ENCODE measurements around the gene POLR1G. TPM values are rescaled to one million over a fixed set of nuclear protein-coding genes. Genes with fewer than 3 reads are reported as not detected.
A peak's percentile ranks its signal among the peaks of the same experiment; 100 is the strongest.

POLR1G gene, protein sequence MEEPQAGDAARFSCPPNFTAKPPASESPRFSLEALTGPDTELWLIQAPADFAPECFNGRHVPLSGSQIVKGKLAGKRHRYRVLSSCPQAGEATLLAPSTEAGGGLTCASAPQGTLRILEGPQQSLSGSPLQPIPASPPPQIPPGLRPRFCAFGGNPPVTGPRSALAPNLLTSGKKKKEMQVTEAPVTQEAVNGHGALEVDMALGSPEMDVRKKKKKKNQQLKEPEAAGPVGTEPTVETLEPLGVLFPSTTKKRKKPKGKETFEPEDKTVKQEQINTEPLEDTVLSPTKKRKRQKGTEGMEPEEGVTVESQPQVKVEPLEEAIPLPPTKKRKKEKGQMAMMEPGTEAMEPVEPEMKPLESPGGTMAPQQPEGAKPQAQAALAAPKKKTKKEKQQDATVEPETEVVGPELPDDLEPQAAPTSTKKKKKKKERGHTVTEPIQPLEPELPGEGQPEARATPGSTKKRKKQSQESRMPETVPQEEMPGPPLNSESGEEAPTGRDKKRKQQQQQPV
- 6.6 and 10.5 TPM in 2 replicates for total RNA-seq (2014; rRNA removed; shearing (Covaris generic); ENCODE audit: low replicate concordance)

DNA sequence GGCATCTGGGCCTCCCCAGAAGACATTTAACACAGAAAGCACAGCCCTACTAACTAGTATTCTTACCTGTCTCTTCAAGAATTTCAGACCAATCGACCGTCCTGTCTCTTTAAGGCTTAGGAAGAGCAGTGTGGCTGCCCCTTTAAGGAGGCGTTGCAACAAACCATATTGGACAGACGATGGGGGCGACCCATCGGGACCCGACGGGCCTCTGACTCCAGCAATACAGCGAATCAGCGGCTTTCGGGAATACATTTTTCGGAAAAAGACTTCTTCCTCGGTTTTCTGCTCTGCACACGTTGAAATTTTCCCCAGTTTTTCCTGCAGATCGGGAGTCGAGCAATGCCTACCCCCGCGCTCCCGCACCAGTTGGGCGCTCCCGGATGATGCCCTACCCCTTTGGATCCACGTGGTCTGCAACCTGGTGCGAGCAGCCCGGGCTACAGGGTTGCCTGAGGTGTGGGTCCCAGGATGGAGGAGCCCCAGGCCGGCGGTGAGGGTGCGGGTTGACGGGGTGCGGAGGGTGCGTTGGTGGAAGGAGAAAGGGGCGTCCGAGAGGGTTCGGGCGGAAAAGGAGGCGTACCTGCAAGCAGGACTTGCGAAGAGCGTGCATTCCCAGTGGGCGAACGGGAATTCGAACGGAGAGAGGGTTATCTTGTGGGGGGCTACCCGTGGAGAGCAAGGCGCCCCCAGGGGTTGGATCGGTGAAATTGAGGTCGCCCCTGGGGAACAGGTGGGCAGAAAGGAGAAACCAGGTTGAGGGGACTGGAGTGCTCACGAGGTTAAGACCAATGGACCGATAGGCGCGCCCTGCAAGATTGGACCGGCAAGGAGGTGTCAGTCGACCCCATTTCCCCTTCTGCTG lies at the start of gene POLR1G:
Gene POLR1G (plus strand): TSS at position 419 of the 865 bp plus-strand sequence. CDS start 53 bp downstream, at position 472.
- H3K36me3 ChIP-seq (ENCODE audit: insufficient read depth, low read length), result 0 out of 2 replicates have a peak, but pooled peaks cover 2% of the 10 kb centered on the region
- H2AFZ ChIP-seq (ENCODE audit: low read length), result peak within 1 kb of the TSS; percentile 69
- peaks cover 39% of the 10 kb centered on the region for H3K4me1 ChIP-seq (ENCODE audit: low read length)
- H3K27ac ChIP-seq (ENCODE audit: low read length), result peak within 1 kb of the TSS; percentile 64
- DNase-seq, result peak; percentile 94
- H3K27me3 ChIP-seq (ENCODE audit: low read length), result no peaks in the 10 kb centered on the region
- peaks cover 21% of the 10 kb centered on the region for H3K79me2 ChIP-seq (ENCODE audit: low read length)
- H3K4me3 ChIP-seq (ENCODE audit: low read length), result peak within 1 kb of the TSS; percentile 84
- H3K4me2 ChIP-seq (ENCODE audit: low read depth, low read length, poor library complexity, severe bottlenecking), result peak within 1 kb of the TSS; percentile 97
- H4K20me1 ChIP-seq (ENCODE audit: insufficient read depth, low read depth, low read length), result no peaks in the 10 kb centered on the region
- peak within 1 kb of the TSS; percentile 82 for H3K9ac ChIP-seq (ENCODE audit: low read length)
- no peaks in the 10 kb centered on the region for H3K9me3 ChIP-seq (ENCODE audit: low read length)
- no peaks in the 10 kb centered on the region for H3K9me2 ChIP-seq (replicated peaks; ENCODE audit: insufficient read depth, low read length)

DNA sequence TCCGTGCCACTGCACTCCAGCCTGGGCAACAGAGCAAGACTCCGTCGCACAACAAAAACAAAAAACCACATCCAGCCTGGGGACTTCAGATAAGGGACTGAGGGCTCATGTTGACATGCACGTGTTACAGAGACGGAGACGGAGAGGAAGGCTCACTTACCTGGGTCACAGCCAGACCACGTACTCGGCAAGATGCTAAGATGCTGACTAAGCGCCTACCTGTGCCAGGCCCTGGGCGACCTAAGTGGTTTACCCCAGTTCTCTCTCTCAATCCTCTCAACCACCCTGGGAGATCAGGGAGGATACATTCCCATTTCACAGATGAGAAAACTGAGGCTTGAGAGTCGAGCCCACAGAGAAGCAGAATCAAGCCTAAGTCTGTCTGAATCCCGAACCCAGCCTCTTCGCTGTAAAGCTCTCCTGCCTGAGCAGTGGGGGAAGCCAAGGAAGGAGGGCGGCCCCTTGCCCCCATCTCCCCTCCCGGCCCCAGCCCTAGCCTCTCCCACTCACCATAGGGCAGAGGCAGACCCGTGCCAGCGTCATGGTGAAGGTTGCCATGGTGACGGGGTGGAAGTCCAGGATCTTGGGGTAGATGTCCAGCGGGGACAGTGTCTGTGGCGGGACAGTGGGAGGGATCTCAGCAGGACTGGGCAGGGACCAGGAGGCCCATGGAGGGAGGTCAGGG lies 49.5 kb upstream of the POLR1G start:
- Histone ChIP-seq H3K4me2 (ENCODE audit: low read depth, low read length, poor library complexity, severe bottlenecking) (no peak overlapping the region), H3K79me2 (ENCODE audit: low read length) (no peaks in the 10 kb centered on the region), H3K9me3 (ENCODE audit: low read length) (no peaks in the 10 kb centered on the region), H2AFZ (ENCODE audit: low read length) (no peak overlapping the region), H3K4me1 (ENCODE audit: low read length) (no peaks in the 10 kb centered on the region), H3K9me2 (replicated peaks; ENCODE audit: insufficient read depth, low read length) (no peaks in the 10 kb centered on the region), H3K27ac (ENCODE audit: low read length) (no peak overlapping the region), H3K36me3 (ENCODE audit: insufficient read depth, low read length) (peaks cover 5% of the 10 kb centered on the region; the same call in 1 of the 2 replicates), H4K20me1 (ENCODE audit: insufficient read depth, low read depth, low read length) (no peaks in the 10 kb centered on the region), H3K4me3 (ENCODE audit: low read length) (no peak overlapping the region), H3K9ac (ENCODE audit: low read length) (no peak overlapping the region), H3K27me3 (ENCODE audit: low read length) (no peaks in the 10 kb centered on the region)
- DNase-seq, result no peak

DNA sequence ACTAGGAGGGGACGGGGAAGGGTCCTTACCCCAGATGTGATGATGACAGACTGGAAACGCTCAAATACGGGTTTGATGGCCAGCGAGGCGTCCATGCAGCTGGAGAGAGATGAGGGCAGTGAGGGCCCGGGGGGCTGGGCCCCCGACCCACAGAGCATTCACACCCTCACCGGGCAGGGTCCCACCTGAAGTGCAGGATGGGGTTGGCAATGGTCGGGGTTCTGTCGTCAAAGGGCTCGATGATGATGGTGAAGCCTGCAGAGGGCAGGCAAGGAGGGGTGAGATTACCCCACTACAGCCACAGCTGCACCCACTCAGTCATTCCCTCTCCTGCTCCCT lies 49.0 kb upstream of the POLR1G start:
- DNase-seq, result no peak
- H2AFZ ChIP-seq (ENCODE audit: low read length), result no peak overlapping the region
- H4K20me1 ChIP-seq (ENCODE audit: insufficient read depth, low read depth, low read length), result no peaks in the 10 kb centered on the region
- no peak overlapping the region for H3K4me3 ChIP-seq (ENCODE audit: low read length)
- no peaks in the 10 kb centered on the region for H3K9me3 ChIP-seq (ENCODE audit: low read length)
- no peak overlapping the region for H3K9ac ChIP-seq (ENCODE audit: low read length)
- H3K79me2 ChIP-seq (ENCODE audit: low read length), result no peaks in the 10 kb centered on the region
- no peak overlapping the region for H3K4me2 ChIP-seq (ENCODE audit: low read depth, low read length, poor library complexity, severe bottlenecking)
- no peaks in the 10 kb centered on the region for H3K9me2 ChIP-seq (replicated peaks; ENCODE audit: insufficient read depth, low read length)
- H3K27ac ChIP-seq (ENCODE audit: low read length), result no peak overlapping the region
- H3K36me3 ChIP-seq (ENCODE audit: insufficient read depth, low read length), result peaks cover 5% of the 10 kb centered on the region; the same call in 1 of the 2 replicates
- H3K4me1 ChIP-seq (ENCODE audit: low read length), result no peaks in the 10 kb centered on the region
- no peaks in the 10 kb centered on the region for H3K27me3 ChIP-seq (ENCODE audit: low read length)

DNA sequence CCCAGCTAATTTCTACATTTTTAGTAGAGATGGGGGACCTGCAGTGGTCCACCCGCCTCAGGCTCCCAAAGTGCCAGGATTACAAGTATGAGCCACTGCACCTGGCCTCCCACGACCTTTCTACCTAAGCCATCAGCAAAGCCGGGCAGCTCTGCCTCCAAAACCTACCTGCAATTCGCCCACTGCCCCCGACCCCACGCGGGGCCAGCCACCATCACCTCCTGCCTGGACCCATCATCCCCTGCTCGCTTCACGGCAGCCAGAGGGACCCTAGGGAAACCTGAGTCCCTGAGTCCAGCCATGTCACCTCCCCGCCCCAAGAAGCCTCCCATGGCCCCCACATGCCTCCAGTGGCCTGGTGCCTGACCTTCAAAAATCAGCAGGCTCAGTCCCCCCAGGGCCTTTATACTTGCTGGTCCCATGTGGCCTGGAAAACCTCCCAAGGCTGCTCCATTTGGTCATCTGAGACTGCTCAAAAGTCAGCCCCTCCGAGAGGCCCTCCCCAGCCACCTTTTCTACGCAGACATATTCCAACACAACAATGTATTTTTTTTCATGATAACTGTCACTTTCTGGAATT lies 48.1 kb upstream of the POLR1G start:
- no peaks in the 10 kb centered on the region for H3K9me3 ChIP-seq (ENCODE audit: low read length)
- peaks cover 5% of the 10 kb centered on the region; the same call in 1 of the 2 replicates for H3K36me3 ChIP-seq (ENCODE audit: insufficient read depth, low read length)
- H3K27me3 ChIP-seq (ENCODE audit: low read length), result no peaks in the 10 kb centered on the region
- H3K4me1 ChIP-seq (ENCODE audit: low read length), result no peaks in the 10 kb centered on the region
- no peaks in the 10 kb centered on the region for H4K20me1 ChIP-seq (ENCODE audit: insufficient read depth, low read depth, low read length)
- H3K79me2 ChIP-seq (ENCODE audit: low read length), result no peaks in the 10 kb centered on the region
- no peak overlapping the region for H3K4me2 ChIP-seq (ENCODE audit: low read depth, low read length, poor library complexity, severe bottlenecking)
- no peak for DNase-seq
- H3K9ac ChIP-seq (ENCODE audit: low read length), result no peak overlapping the region
- H3K27ac ChIP-seq (ENCODE audit: low read length), result no peak overlapping the region
- no peak overlapping the region for H2AFZ ChIP-seq (ENCODE audit: low read length)
- H3K9me2 ChIP-seq (replicated peaks; ENCODE audit: insufficient read depth, low read length), result no peaks in the 10 kb centered on the region
- H3K4me3 ChIP-seq (ENCODE audit: low read length), result no peak overlapping the region

DNA sequence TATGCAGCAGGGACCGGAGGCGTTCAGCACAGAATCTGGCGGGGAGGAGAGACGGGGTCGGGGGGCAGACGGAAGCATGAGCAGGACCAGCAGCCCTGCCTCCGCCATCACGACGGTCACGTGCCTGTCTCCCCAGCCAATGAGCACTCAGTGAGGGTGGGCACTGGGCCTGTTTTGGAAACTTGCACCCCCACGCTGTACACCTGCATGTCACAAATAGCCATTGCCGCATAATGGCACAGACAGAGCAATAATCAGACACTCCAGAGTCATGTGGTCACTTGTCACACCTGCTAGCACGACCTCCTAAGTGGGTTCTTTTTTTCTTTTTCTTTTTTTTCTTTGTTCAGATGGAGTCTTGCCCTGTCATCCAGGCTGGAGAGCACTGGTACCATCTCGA lies 44.8 kb upstream of the POLR1G start:
- H3K27ac ChIP-seq (ENCODE audit: low read length), result no peak overlapping the region
- no peaks in the 10 kb centered on the region; the same call in 1 of the 2 replicates for H3K36me3 ChIP-seq (ENCODE audit: insufficient read depth, low read length)
- H3K9me2 ChIP-seq (replicated peaks; ENCODE audit: insufficient read depth, low read length), result no peaks in the 10 kb centered on the region
- no peaks in the 10 kb centered on the region for H3K79me2 ChIP-seq (ENCODE audit: low read length)
- no peaks in the 10 kb centered on the region for H3K9me3 ChIP-seq (ENCODE audit: low read length)
- DNase-seq, result no peak
- no peak overlapping the region for H3K4me2 ChIP-seq (ENCODE audit: low read depth, low read length, poor library complexity, severe bottlenecking)
- H2AFZ ChIP-seq (ENCODE audit: low read length), result no peak overlapping the region
- no peaks in the 10 kb centered on the region for H3K27me3 ChIP-seq (ENCODE audit: low read length)
- H3K4me3 ChIP-seq (ENCODE audit: low read length), result no peak overlapping the region
- H3K9ac ChIP-seq (ENCODE audit: low read length), result no peak overlapping the region
- H4K20me1 ChIP-seq (ENCODE audit: insufficient read depth, low read depth, low read length), result no peaks in the 10 kb centered on the region
- H3K4me1 ChIP-seq (ENCODE audit: low read length), result no peaks in the 10 kb centered on the region

DNA sequence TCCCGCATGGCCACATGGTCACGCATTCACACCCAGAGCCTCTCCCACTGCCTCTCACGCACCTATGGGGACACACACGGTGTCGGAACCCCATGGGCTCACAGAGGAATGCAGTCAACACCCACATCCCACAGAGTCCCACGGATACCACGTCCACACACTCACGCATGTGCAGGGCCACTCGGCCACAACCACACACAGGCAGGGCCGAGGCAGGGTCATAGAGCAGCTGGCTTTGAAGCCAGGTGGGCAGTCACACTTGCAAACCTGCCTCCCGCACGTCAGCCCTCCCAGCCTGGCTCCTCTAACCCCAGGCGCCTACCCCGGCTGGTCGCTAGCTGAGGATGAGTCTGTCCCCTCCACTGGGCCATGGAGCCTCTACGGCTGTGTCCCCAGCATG lies 44.2 kb upstream of the POLR1G start:
- Histone ChIP-seq H3K9me3 (ENCODE audit: low read length) (no peaks in the 10 kb centered on the region), H3K9ac (ENCODE audit: low read length) (no peak overlapping the region), H3K27ac (ENCODE audit: low read length) (no peak overlapping the region), H2AFZ (ENCODE audit: low read length) (no peak overlapping the region), H3K4me1 (ENCODE audit: low read length) (no peaks in the 10 kb centered on the region), H3K4me3 (ENCODE audit: low read length) (no peak overlapping the region), H3K4me2 (ENCODE audit: low read depth, low read length, poor library complexity, severe bottlenecking) (no peak overlapping the region), H3K36me3 (ENCODE audit: insufficient read depth, low read length) (no peaks in the 10 kb centered on the region), H3K27me3 (ENCODE audit: low read length) (no peaks in the 10 kb centered on the region), H4K20me1 (ENCODE audit: insufficient read depth, low read depth, low read length) (no peaks in the 10 kb centered on the region), H3K79me2 (ENCODE audit: low read length) (no peaks in the 10 kb centered on the region), H3K9me2 (replicated peaks; ENCODE audit: insufficient read depth, low read length) (no peaks in the 10 kb centered on the region)
- no peak for DNase-seq

DNA sequence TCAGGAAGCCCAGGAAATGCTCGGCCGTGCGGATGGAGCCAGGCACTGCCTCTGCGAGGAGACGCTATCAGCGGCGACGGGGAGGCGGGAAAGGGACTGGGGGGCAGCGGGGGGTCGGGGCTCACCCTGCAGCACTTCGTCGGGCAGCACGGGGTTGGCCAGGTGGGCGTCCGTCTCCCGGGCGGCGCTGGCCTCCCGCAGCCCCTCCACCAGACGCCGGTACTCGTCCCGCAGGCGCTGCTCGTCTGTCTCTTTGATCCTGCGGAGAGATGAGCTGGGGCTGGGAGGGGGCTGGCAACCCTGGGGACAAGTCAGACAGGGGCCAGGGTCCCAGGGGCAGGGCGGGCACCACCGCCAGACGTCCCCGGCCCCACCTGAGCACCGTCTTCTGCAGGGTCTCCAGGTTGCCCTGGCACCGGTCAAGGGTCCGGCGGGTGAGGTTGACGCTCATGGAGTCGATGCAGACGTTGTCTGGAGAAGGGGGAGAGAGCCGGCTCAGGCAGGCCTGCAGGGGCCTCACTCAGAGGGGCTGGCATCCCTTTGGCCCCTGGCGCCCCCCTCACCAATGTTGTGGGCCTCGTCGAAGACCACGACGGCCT lies 42.5 kb upstream of the POLR1G start:
- Histone ChIP-seq H3K4me1 (ENCODE audit: low read length) (peaks cover under 1% of the 10 kb centered on the region), H3K27me3 (ENCODE audit: low read length) (no peaks in the 10 kb centered on the region), H4K20me1 (ENCODE audit: insufficient read depth, low read depth, low read length) (no peaks in the 10 kb centered on the region), H3K9me2 (replicated peaks; ENCODE audit: insufficient read depth, low read length) (no peaks in the 10 kb centered on the region), H3K36me3 (ENCODE audit: insufficient read depth, low read length) (no peaks in the 10 kb centered on the region), H2AFZ (ENCODE audit: low read length) (no peak overlapping the region), H3K4me2 (ENCODE audit: low read depth, low read length, poor library complexity, severe bottlenecking) (no peak overlapping the region), H3K27ac (ENCODE audit: low read length) (no peak overlapping the region), H3K79me2 (ENCODE audit: low read length) (peaks cover 9% of the 10 kb centered on the region), H3K9ac (ENCODE audit: low read length) (no peak overlapping the region), H3K4me3 (ENCODE audit: low read length) (no peak overlapping the region), H3K9me3 (ENCODE audit: low read length) (no peaks in the 10 kb centered on the region)
- DNase-seq, result no peak
